ENCODE measurements around the gene RANBP17. TPM values are rescaled to one million over a fixed set of nuclear protein-coding genes. Genes with fewer than 3 reads are reported as not detected.

The RANBP17 gene
- total and polyA plus RNA-seq, 2 of the 4 experiments (the other 2 are of a cell fraction) = 8.2 to 29.0 TPM

GRCh38 chr5:171313481-171314206 lies 451.8 kb downstream of the RANBP17 start:
- Histone ChIP-seq H2BK20ac (ENCODE audit: low read depth, low read length) (no peak overlapping the region), H3K27me3 (ENCODE audit: control insufficient read depth, insufficient read depth, low read length) (peaks cover 99% of the 10 kb centered on the region), H3K4me3 (ENCODE audit: insufficient read depth, low read depth, low read length) (no peak overlapping the region), H2AK5ac (ENCODE audit: low read depth, low read length) (no peak overlapping the region), H3K4ac (ENCODE audit: low read depth, low read length) (no peak overlapping the region), H3K79me1 (ENCODE audit: low read depth in 1 of 2, low read length in 2 of 2) (no peaks in the 10 kb centered on the region), H2AFZ (replicated peaks; ENCODE audit: low read length, poor library complexity) (no peak overlapping the region), H3K14ac (replicated peaks; ENCODE audit: low read depth, low read length) (no peak overlapping the region), H3K56ac (ENCODE audit: extremely low read depth, insufficient read depth, low read length) (no peak overlapping the region), H2AK9ac (replicated peaks; ENCODE audit: low read depth, low read length, poor library complexity) (no peak overlapping the region), H3K9me1 (ENCODE audit: insufficient read depth, low read length) (no peaks in the 10 kb centered on the region), H3K9ac (ENCODE audit: low read depth, low read length) (no peak overlapping the region), H2BK120ac (ENCODE audit: low read depth, low read length) (no peak overlapping the region), H4K5ac (ENCODE audit: low read depth, low read length) (no peak overlapping the region), H3K4me1 (ENCODE audit: control insufficient read depth, insufficient read depth, low read length) (peaks cover 3% of the 10 kb centered on the region; the same call in 1 of the 2 replicates), H3K18ac (ENCODE audit: low read depth, low read length) (no peak overlapping the region), H3K9me3 (ENCODE audit: control insufficient read depth, insufficient read depth, low read length) (peaks cover 12% of the 10 kb centered on the region; the same call in 1 of the 2 replicates), H3K27ac (ENCODE audit: insufficient read depth, low read length) (no peak overlapping the region), H3K4me2 (ENCODE audit: low read depth, low read length) (no peak overlapping the region), H2BK5ac (ENCODE audit: low read depth, low read length, poor library complexity, severe bottlenecking) (no peak overlapping the region), H4K8ac (ENCODE audit: low read depth in 2 of 2, low read length in 2 of 2) (no peak overlapping the region), H2BK15ac (ENCODE audit: low read depth, low read length) (no peak overlapping the region), H4K20me1 (ENCODE audit: insufficient read depth, low read length) (peaks cover 5% of the 10 kb centered on the region), H4K91ac (ENCODE audit: insufficient read depth, low read depth, low read length) (no peak overlapping the region), H3K36me3 (ENCODE audit: control insufficient read depth, insufficient read depth, low read length) (no peaks in the 10 kb centered on the region), H3K23ac (ENCODE audit: low read depth, low read length) (no peak overlapping the region)
- TF ChIP-seq BHLHE40 (IDR thresholded peaks at IDR 0.05; ENCODE audit: low read depth, low read length) (no peak), POLR2A (IDR thresholded peaks at IDR 0.05; ENCODE audit: low read depth, low read length) (no peak), CEBPB (IDR thresholded peaks at IDR 0.05; ENCODE audit: low read depth, low read length) (no peak), MAFK (IDR thresholded peaks at IDR 0.05; ENCODE audit: low read depth, low read length) (no peak), CHD1 (IDR thresholded peaks at IDR 0.05; ENCODE audit: low read depth, low read length) (no peak), SMC3 (IDR thresholded peaks at IDR 0.05; ENCODE audit: low read depth, low read length) (no peak), MXI1 (IDR thresholded peaks at IDR 0.05; ENCODE audit: borderline replicate concordance, low read depth, low read length) (no peak), FOS (IDR thresholded peaks at IDR 0.05; ENCODE audit: low read depth, low read length) (no peak), MAZ (IDR thresholded peaks at IDR 0.05; ENCODE audit: borderline replicate concordance, low read depth, low read length) (no peak), CTCF (conservative IDR thresholded peaks at IDR 0.05; ENCODE audit: low read depth, low read length) (no peak), USF2 (IDR thresholded peaks at IDR 0.05; ENCODE audit: low read depth, low read length) (no peak)
- ChIA-PET CTCF (no interaction called here), POLR2A (ENCODE audit: unreplicated experiment) (no interaction called here)
- 17% methylated on average over 7 of the region's 37 CpGs; no CpG with 5 or more reads in 1 of the 2 experiments for WGBS, 2 experiments (ENCODE audit: extremely low coverage in 2 of 2, insufficient read length in 1 of 2)
- ATAC-seq (ENCODE audit: low read depth) (no peak), DNase-seq (no peak)
- BruUV-seq (replicated peaks) = no TSS peak
- intact Hi-C loops (cut with micrococcal nuclease) = no loop called here
- dilution Hi-C loops (cut with HindIII; ENCODE audit: low sequenced_read_pairs, unreplicated experiment) = no loop called here
- in situ Hi-C loops (cut with MboI; ENCODE audit: low sequenced_read_pairs) = no loop called here

Data from IMR-90 (cell line).